ENCODE measurements around the gene CAMTA1.

- TF ChIP-seq TOX (CRISPR knock-in tag; IDR thresholded peaks at IDR 0.05; ENCODE audit: borderline replicate concordance), result no peak
- TF ChIP-seq POU6F1 (CRISPR knock-in tag; IDR thresholded peaks at IDR 0.05; ENCODE audit: borderline replicate concordance, low read depth), result no peak
Measured at GRCh38 chr1:7005762-7006161, 220.5 kb downstream of the CAMTA1 start.
